Erythroblast (primary cell): Measurements from ENCODE around the gene ZBTB7C.

Experiments
- GATA1 ChIP-seq: IDR thresholded peaks from 2 replicates; pipeline ENCODE4 v1.6.1; 2011; ENCODE audit warnings: low read depth, mild to moderate bottlenecking, control low read depth, low read length, moderate library complexity
- POLR2A ChIP-seq: IDR thresholded peaks from 2 replicates; pipeline ENCODE4 v1.6.1; 2011; ENCODE audit warnings: mild to moderate bottlenecking, low read length

- no peak for TF ChIP-seq POLR2A
- TF ChIP-seq GATA1: no peak
These were observed 88.1 kb downstream of the ZBTB7C start for GRCh38 chr18:48321121-48321520.
